Esophagus muscularis mucosa (tissue), 3 donors: ENCODE results near the gene PRKCD.

ENCODE experiments used
- POLR2A ChIP-seq: fragments of 450-650 bp; IDR thresholded peaks from one replicate; pipeline ENCODE4 v1.6.1; 2017; ENCODE audit warnings: antibody characterized with exemption, moderate library complexity, mild to moderate bottlenecking, low read depth
- POLR2AphosphoS5 ChIP-seq, 2 donors: sonication (generic); formaldehyde crosslinking; IDR thresholded peaks; one replicate each; pipeline ENCODE4 v1.6.1; 2017; ENCODE audit warnings: antibody characterized with exemption in 2 of 2
- TF ChIP-seq, protein P1 (sequence below), 3 experiments: fragments of 200-600 bp in 2 of 3; fragments of 450-650 bp in 1 of 3; sonication (generic) in 2 of 3; IDR thresholded peaks; one replicate each; pipeline ENCODE4 v1.5.1; 2017 to 2019; ENCODE audit warnings: antibody characterized with exemption in 3 of 3, mild to moderate bottlenecking in 2 of 3, moderate library complexity in 1 of 3

DNA sequence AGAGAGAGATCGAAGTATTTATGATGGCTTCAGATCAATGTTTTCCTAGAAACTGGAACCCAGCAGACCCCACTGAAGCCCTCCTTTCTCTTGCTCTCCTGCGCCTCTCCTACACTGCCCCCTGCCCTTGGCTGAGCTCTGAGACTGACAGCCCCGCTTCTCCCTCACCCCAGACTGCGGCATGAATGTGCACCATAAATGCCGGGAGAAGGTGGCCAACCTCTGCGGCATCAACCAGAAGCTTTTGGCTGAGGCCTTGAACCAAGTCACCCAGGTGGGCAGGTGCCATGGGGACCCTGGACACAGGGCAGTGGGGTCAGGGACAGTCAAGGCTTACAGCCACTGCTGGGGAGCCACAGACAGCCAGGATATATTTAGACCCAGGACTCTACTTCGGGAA is 23.7 kb downstream of the PRKCD start:
- TF ChIP-seq, protein P1, sequence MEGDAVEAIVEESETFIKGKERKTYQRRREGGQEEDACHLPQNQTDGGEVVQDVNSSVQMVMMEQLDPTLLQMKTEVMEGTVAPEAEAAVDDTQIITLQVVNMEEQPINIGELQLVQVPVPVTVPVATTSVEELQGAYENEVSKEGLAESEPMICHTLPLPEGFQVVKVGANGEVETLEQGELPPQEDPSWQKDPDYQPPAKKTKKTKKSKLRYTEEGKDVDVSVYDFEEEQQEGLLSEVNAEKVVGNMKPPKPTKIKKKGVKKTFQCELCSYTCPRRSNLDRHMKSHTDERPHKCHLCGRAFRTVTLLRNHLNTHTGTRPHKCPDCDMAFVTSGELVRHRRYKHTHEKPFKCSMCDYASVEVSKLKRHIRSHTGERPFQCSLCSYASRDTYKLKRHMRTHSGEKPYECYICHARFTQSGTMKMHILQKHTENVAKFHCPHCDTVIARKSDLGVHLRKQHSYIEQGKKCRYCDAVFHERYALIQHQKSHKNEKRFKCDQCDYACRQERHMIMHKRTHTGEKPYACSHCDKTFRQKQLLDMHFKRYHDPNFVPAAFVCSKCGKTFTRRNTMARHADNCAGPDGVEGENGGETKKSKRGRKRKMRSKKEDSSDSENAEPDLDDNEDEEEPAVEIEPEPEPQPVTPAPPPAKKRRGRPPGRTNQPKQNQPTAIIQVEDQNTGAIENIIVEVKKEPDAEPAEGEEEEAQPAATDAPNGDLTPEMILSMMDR (IDR thresholded peaks at IDR 0.05): no peak
- TF ChIP-seq POLR2A (no peak), POLR2AphosphoS5 (IDR thresholded peaks at IDR 0.05) (no peak)
